Activated T-cell treated with anti-CD3 and anti-CD28 coated beads for 1 hour (primary cell): Measurements from ENCODE around the gene YBEY.
A peak's percentile ranks its signal among the peaks of the same experiment; 100 is the strongest.

ENCODE experiments used
- DNase-seq: peaks from one replicate; pipeline ENCODE4 v3.0.0-alpha.2; 2020; ENCODE audit warnings: low read depth

Gene YBEY

GRCh38 chr21:46264690-46265144, 21.4 kb upstream of the YBEY start:
- no peak for DNase-seq

- DNase-seq: no peak
These were observed 20.2 kb upstream of the YBEY start for GRCh38 chr21:46265736-46266525.

- DNase-seq: no peak
These were observed 19.2 kb upstream of the YBEY start for GRCh38 chr21:46266946-46267345.

GRCh38 chr21:46268371-46268770, 17.8 kb upstream of the YBEY start:
- DNase-seq: no peak

- DNase-seq: no peak
These were observed 16.7 kb upstream of the YBEY start for GRCh38 chr21:46269466-46269865.

GRCh38 chr21:46273341-46273740, 12.8 kb upstream of the YBEY start:
- no peak for DNase-seq

- no peak for DNase-seq
These were observed 11.2 kb upstream of the YBEY start for GRCh38 chr21:46274797-46275390.

- no peak for DNase-seq
These were observed 2.0 kb upstream of the YBEY start for GRCh38 chr21:46284077-46284644.

- no peak for DNase-seq
These were observed 1.4 kb upstream of the YBEY start for GRCh38 chr21:46284733-46285132.

GRCh38 chr21:46285206-46285661, 908 bp upstream of the YBEY start, which contains the start of gene MCM3AP:
MCM3AP (minus strand) TSS chr21:46285611; CDS start chr21:46285286, 325 bp downstream.
- DNase-seq: no peak

GRCh38 chr21:46286648-46287002, 483 bp downstream of the YBEY start:
- DNase-seq: no peak

- no peak for DNase-seq
These were observed 1.4 kb downstream of the YBEY start for GRCh38 chr21:46287541-46287940.

GRCh38 chr21:46289655-46290179, 3.6 kb downstream of the YBEY start:
- no peak for DNase-seq

GRCh38 chr21:46291561-46291960, 5.4 kb downstream of the YBEY start:
- no peak for DNase-seq

GRCh38 chr21:46294647-46295176, 8.6 kb downstream of the YBEY start:
- DNase-seq: no peak

- no peak for DNase-seq
These were observed 9.1 kb downstream of the YBEY start for GRCh38 chr21:46295177-46295770.

- DNase-seq: peak; percentile 24
These were observed 10.0 kb downstream of the YBEY start for GRCh38 chr21:46295996-46296752.

GRCh38 chr21:46297338-46298271, 11.5 kb downstream of the YBEY start:
- DNase-seq: no peak

- no peak for DNase-seq
These were observed 13.0 kb downstream of the YBEY start for GRCh38 chr21:46299167-46299566.

GRCh38 chr21:46301759-46302158, 15.6 kb downstream of the YBEY start:
- no peak for DNase-seq
